Vagina (tissue), 2 donors: ENCODE measurements around the gene ARMC3. TPM values are rescaled to one million over a fixed set of nuclear protein-coding genes. Genes with fewer than 3 reads are reported as not detected.

Experiments used
- DNase-seq, 2 donors: peaks; one replicate each; pipeline ENCODE4 v3.0.0-alpha.2; 2017; ENCODE audit errors: extremely low spot score in 2 of 2
- H3K27ac ChIP-seq: fragments of 200-600 bp; sonication (generic); one replicate; pipeline ENCODE4 v1.5.1; 2019
- H3K27me3 ChIP-seq: fragments of 200-600 bp; sonication (generic); one replicate; pipeline ENCODE4 v1.5.1; 2019
- H3K36me3 ChIP-seq, 2 donors: fragments of 200-600 bp; sonication (generic); one replicate each; pipeline ENCODE4 v1.5.1; 2017 to 2019
- H3K4me1 ChIP-seq: fragments of 200-600 bp; sonication (generic); one replicate; pipeline ENCODE4 v1.5.1; 2019
- H3K4me3 ChIP-seq, 2 donors: fragments of 200-600 bp; sonication (generic); 1 replicate in 1 of 2; 2 replicates in 1 of 2; pipeline ENCODE4 v1.5.1; 2016 to 2019
- H3K9me3 ChIP-seq: fragments of 200-600 bp; sonication (generic); one replicate; pipeline ENCODE4 v1.5.1; 2019
- CTCF ChIP-seq, 3 experiments: fragments of 450-650 bp in 2 of 3; fragments of 200-600 bp in 1 of 3; sonication (generic) in 1 of 3; IDR thresholded peaks; one replicate each; pipeline ENCODE4 v1.5.1; 2017 to 2019; ENCODE audit warnings: antibody characterized with exemption in 3 of 3, mild to moderate bottlenecking in 2 of 3, moderate library complexity in 2 of 3
- POLR2A ChIP-seq, 2 donors: fragments of 450-650 bp; IDR thresholded peaks; one replicate each; pipeline ENCODE4 v1.6.1; 2017; ENCODE audit warnings: antibody characterized with exemption in 2 of 2, mild to moderate bottlenecking in 2 of 2, moderate library complexity in 2 of 2
- POLR2AphosphoS5 ChIP-seq, 2 donors: sonication (generic); formaldehyde crosslinking; IDR thresholded peaks; one replicate each; pipeline ENCODE4 v1.9.0; 2017; ENCODE audit warnings: antibody characterized with exemption in 2 of 2, mild to moderate bottlenecking in 2 of 2, low read depth in 1 of 2; ENCODE audit not compliant: insufficient read depth in 1 of 2
- intact Hi-C: fragments of 100-400 bp; cut with DNase I; formaldehyde crosslinking; loops from one replicate; pipeline ENCODE4 v1.15.1; 2023
- total RNA-seq: library from RNA; depleted of rRNA; stranded (reverse); fragments of >200 nt; gene quantifications from one replicate; pipeline ENCODE4 v1.2.3, GENCODE V29; 2016

The ARMC3 gene
- total RNA-seq, 1 donor from 2014 or later: not detected

- DNase-seq: no peak
- H3K36me3 ChIP-seq: no peaks in the 10 kb centered on the region
- no peak for TF ChIP-seq POLR2AphosphoS5 (IDR thresholded peaks at IDR 0.05; ENCODE audit: insufficient read depth in 1 of 2, low read depth in 1 of 2)
- TF ChIP-seq CTCF (IDR thresholded peaks at IDR 0.05): no peak
- TF ChIP-seq POLR2A (IDR thresholded peaks at IDR 0.05): no peak
- intact Hi-C loops: no loop called here
- no peak overlapping the region for H3K4me3 ChIP-seq
- H3K27ac ChIP-seq: no peak overlapping the region
- H3K4me1 ChIP-seq: no peaks in the 10 kb centered on the region
- H3K9me3 ChIP-seq: no peaks in the 10 kb centered on the region
- no peaks in the 10 kb centered on the region for H3K27me3 ChIP-seq
Observed at GRCh38 chr10:23056186-23056579, 128.3 kb downstream of the ARMC3 start.

- no peaks in the 10 kb centered on the region for H3K4me1 ChIP-seq
- no peak overlapping the region for H3K4me3 ChIP-seq
- no peaks in the 10 kb centered on the region for H3K27me3 ChIP-seq
- intact Hi-C loops: no loop called here
- TF ChIP-seq POLR2AphosphoS5 (IDR thresholded peaks at IDR 0.05; ENCODE audit: insufficient read depth in 1 of 2, low read depth in 1 of 2) (no peak), CTCF (IDR thresholded peaks at IDR 0.05) (no peak)
- H3K27ac ChIP-seq: no peak overlapping the region
- no peaks in the 10 kb centered on the region for H3K36me3 ChIP-seq
- DNase-seq: no peak
- H3K9me3 ChIP-seq: no peaks in the 10 kb centered on the region
Observed at GRCh38 chr10:23058366-23058765, 130.5 kb downstream of the ARMC3 start.

GRCh38 chr10:23060918-23061317 is 133.1 kb downstream of the ARMC3 start:
- H3K9me3 ChIP-seq: no peaks in the 10 kb centered on the region
- H3K4me1 ChIP-seq: peaks cover 10% of the 10 kb centered on the region
- no peak for TF ChIP-seq CTCF (IDR thresholded peaks at IDR 0.05)
- no peak for TF ChIP-seq POLR2A (IDR thresholded peaks at IDR 0.05)
- no peak for TF ChIP-seq POLR2AphosphoS5 (IDR thresholded peaks at IDR 0.05; ENCODE audit: insufficient read depth in 1 of 2, low read depth in 1 of 2)
- H3K27ac ChIP-seq: no peak overlapping the region
- H3K36me3 ChIP-seq: no peaks in the 10 kb centered on the region
- no peak overlapping the region for H3K4me3 ChIP-seq
- no peaks in the 10 kb centered on the region for H3K27me3 ChIP-seq
- DNase-seq: no peak
- intact Hi-C loops: no loop called here

- Histone ChIP-seq H3K27ac (no peak overlapping the region), H3K4me3 (no peak overlapping the region)
Observed at GRCh38 chr10:23063045-23063972, 135.5 kb downstream of the ARMC3 start.

More at GRCh38 chr10:23063045-23063972, 135.5 kb downstream of the ARMC3 start:
- no peak for TF ChIP-seq CTCF (IDR thresholded peaks at IDR 0.05)
- TF ChIP-seq POLR2AphosphoS5 (IDR thresholded peaks at IDR 0.05; ENCODE audit: insufficient read depth in 1 of 2, low read depth in 1 of 2): no peak
- TF ChIP-seq POLR2A (IDR thresholded peaks at IDR 0.05): no peak
- intact Hi-C loops: no loop called here
- Histone ChIP-seq H3K9me3 (no peaks in the 10 kb centered on the region), H3K4me1 (peaks cover 10% of the 10 kb centered on the region), H3K36me3 (no peaks in the 10 kb centered on the region), H3K27me3 (no peaks in the 10 kb centered on the region)
- no peak for DNase-seq
